ENCODE data around the gene OSBPL6.

- TF ChIP-seq GLI2 (tag by site-specific recombination; IDR thresholded peaks at IDR 0.05; ENCODE audit: borderline replicate concordance, low read depth), result no peak
- TF ChIP-seq ZNF2 (tag by site-specific recombination; IDR thresholded peaks at IDR 0.05), result no peak
- no peak for TF ChIP-seq REPIN1 (tag by site-specific recombination; IDR thresholded peaks at IDR 0.05; ENCODE audit: low read depth)
- TF ChIP-seq, protein P1, sequence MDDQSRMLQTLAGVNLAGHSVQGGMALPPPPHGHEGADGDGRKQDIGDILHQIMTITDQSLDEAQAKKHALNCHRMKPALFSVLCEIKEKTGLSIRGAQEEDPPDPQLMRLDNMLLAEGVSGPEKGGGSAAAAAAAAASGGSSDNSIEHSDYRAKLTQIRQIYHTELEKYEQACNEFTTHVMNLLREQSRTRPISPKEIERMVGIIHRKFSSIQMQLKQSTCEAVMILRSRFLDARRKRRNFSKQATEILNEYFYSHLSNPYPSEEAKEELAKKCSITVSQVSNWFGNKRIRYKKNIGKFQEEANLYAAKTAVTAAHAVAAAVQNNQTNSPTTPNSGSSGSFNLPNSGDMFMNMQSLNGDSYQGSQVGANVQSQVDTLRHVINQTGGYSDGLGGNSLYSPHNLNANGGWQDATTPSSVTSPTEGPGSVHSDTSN (CRISPR knock-in tag; IDR thresholded peaks at IDR 0.05), result no peak
Observed at GRCh38 chr2:178324077-178324476, 129.8 kb downstream of the OSBPL6 start.

All from HEK293 (cell line).